A673 (cell line): ENCODE data around the gene SYT14. TPM values are rescaled to one million over a fixed set of nuclear protein-coding genes. Genes with fewer than 3 reads are reported as not detected.

Source experiments
- BruUV-seq: library from RNA; stranded (reverse); fragments of 400-500 nt; replicated peaks from 2 replicates; lab custom pipeline; 2021; lab: Mats Ljungman, UMichigan
- CTCF ChIA-PET: fragments of 300-600 bp; sonication (Branson Sonifier 250); formaldehyde crosslinking; loops from one replicate; lab custom pipeline; 2022; ENCODE audit warnings: antibody characterized with exemption; lab: Charles Lee
- POLR2A ChIA-PET: fragments of 300-600 bp; sonication (Branson Sonifier 250); formaldehyde crosslinking; loops from one replicate; lab custom pipeline; 2022; ENCODE audit warnings: antibody characterized with exemption; ENCODE audit not compliant: low non-redundant PET; lab: Charles Lee
- DNase-seq: peaks from one replicate; pipeline ENCODE4 v3.0.0-alpha.2; 2015; ENCODE audit warnings: low spot score
- H3K27ac ChIP-seq: fragments of 200-600 bp; sonication (generic); 2 replicates; pipeline ENCODE4 v1.5.1; 2016; ENCODE audit warnings: mixed run types, low read depth, mild to moderate bottlenecking, mixed read lengths, antibody characterized with exemption, low read length; ENCODE audit not compliant: poor library complexity, severe bottlenecking
- H3K27me3 ChIP-seq: fragments of 200-600 bp; sonication (generic); replicated peaks from 2 replicates; pipeline ENCODE4 v1.6.1; 2017; ENCODE audit warnings: mixed run types, low read depth, mild to moderate bottlenecking, mixed read lengths, antibody characterized with exemption, low read length; ENCODE audit not compliant: insufficient read depth, poor library complexity
- H3K36me3 ChIP-seq: fragments of 200-600 bp; sonication (generic); 2 replicates; pipeline ENCODE4 v1.6.1; 2016; ENCODE audit warnings: mixed run types, mild to moderate bottlenecking, mixed read lengths, antibody characterized with exemption, low read length; ENCODE audit not compliant: insufficient read depth, poor library complexity, severe bottlenecking
- H3K4me1 ChIP-seq: fragments of 200-600 bp; sonication (generic); 2 replicates; pipeline ENCODE4 v1.6.1; 2017; ENCODE audit warnings: mixed run types, mild to moderate bottlenecking, mixed read lengths, antibody characterized with exemption, low read length; ENCODE audit not compliant: insufficient read depth, poor library complexity, severe bottlenecking
- H3K4me3 ChIP-seq: fragments of 200-600 bp; sonication (generic); 2 replicates; pipeline ENCODE4 v1.5.1; 2016; ENCODE audit warnings: low read depth, mixed run types, mild to moderate bottlenecking, mixed read lengths, low read length; ENCODE audit not compliant: poor library complexity, severe bottlenecking
- H3K9me3 ChIP-seq: fragments of 200-600 bp; sonication (generic); 2 replicates; pipeline ENCODE4 v1.6.1; 2016; ENCODE audit warnings: mixed run types, low read depth, mild to moderate bottlenecking, mixed read lengths, antibody characterized with exemption, low read length; ENCODE audit not compliant: poor library complexity, severe bottlenecking
- EZH2 ChIP-seq: fragments of 200-600 bp; sonication (generic); IDR thresholded peaks from 2 replicates; pipeline ENCODE4 v1.6.1; 2017; ENCODE audit warnings: borderline replicate concordance, low read depth, mild to moderate bottlenecking, mixed read lengths, antibody characterized with exemption, low read length; ENCODE audit not compliant: poor library complexity, severe bottlenecking
- intact Hi-C: fragments of 100-400 bp; cut with micrococcal nuclease; formaldehyde crosslinking; loops from one replicate; pipeline ENCODE4 v1.10.0; 2022; ENCODE audit not compliant: unreplicated experiment
- total RNA-seq: library from RNA; stranded (reverse); gene quantifications from 2 replicates; pipeline ENCODE4 v1.2.3, GENCODE V29; 2021
- TF ChIP-seq, protein P1 (sequence below): fragments of 300-800, 200-600 bp; sonication (generic); conservative IDR thresholded peaks from 2 replicates; pipeline ENCODE4 v1.5.1; 2017; ENCODE audit warnings: low read depth, mild to moderate bottlenecking, antibody characterized with exemption, low read length, moderate library complexity, mixed read lengths

SYT14 gene
- total RNA-seq, 1 experiment from 2014 or later: 22.4 TPM

DNA sequence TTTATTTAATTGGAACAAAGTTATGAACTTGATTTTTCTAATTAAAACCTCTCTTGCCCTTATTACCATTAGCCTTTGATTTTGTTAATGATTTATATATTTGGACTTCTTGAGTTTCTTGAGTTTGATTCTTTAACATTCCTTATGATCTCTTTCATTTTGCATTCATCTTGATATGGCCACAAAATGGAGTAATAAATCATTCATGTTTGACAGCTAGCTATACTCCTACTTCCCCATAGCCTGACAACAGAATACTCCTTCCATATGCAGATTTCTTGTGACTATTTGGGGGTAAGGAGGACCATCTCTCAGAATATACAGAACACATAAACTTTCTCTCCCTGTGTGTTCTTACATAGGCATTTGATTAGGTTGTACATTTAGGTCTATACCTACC is 119.6 kb downstream of the SYT14 start:
- Histone ChIP-seq H3K27me3 (no peaks in the 10 kb centered on the region), H3K4me1 (peaks cover 21% of the 10 kb centered on the region), H3K36me3 (no peaks in the 10 kb centered on the region), H3K9me3 (no peaks in the 10 kb centered on the region), H3K27ac (no peak overlapping the region), H3K4me3 (no peak overlapping the region)
- ChIA-PET CTCF (no interaction called here), POLR2A (no interaction called here)
- intact Hi-C loops: no loop called here
- DNase-seq: no peak
- TF ChIP-seq EZH2: no peak
- TF ChIP-seq, protein P1, sequence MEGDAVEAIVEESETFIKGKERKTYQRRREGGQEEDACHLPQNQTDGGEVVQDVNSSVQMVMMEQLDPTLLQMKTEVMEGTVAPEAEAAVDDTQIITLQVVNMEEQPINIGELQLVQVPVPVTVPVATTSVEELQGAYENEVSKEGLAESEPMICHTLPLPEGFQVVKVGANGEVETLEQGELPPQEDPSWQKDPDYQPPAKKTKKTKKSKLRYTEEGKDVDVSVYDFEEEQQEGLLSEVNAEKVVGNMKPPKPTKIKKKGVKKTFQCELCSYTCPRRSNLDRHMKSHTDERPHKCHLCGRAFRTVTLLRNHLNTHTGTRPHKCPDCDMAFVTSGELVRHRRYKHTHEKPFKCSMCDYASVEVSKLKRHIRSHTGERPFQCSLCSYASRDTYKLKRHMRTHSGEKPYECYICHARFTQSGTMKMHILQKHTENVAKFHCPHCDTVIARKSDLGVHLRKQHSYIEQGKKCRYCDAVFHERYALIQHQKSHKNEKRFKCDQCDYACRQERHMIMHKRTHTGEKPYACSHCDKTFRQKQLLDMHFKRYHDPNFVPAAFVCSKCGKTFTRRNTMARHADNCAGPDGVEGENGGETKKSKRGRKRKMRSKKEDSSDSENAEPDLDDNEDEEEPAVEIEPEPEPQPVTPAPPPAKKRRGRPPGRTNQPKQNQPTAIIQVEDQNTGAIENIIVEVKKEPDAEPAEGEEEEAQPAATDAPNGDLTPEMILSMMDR: no peak
- no TSS peak for BruUV-seq

DNA sequence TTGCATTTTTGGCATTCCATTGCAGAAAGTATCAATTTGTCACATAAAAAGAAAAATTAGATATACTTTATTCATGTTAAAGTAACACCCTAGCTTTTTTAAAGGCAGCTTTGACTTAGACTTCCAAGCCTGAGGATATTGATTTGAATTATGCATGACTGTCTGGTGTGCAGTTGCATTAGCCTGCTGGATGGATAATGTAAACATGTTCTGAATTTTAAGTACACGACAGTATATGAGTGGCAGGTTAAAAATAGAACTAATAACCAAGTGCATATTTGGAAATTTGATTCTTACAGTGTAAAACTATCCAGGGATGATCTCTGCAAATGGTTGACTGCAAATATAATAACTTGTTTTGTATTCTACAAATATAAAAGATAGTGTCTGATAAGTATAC is 124.0 kb downstream of the SYT14 start:
- no peaks in the 10 kb centered on the region for H3K27me3 ChIP-seq
- DNase-seq: peak; percentile 61
- peaks cover 12% of the 10 kb centered on the region for H3K4me1 ChIP-seq
- no peaks in the 10 kb centered on the region for H3K9me3 ChIP-seq
- H3K4me3 ChIP-seq: no peak overlapping the region
- ChIA-PET CTCF (no interaction called here), POLR2A (interaction anchor here (0.6 kb wide), 2 partner anchors 11 to 47 kb away, joined by 4 to 6 read pairs; no protein-coding TSS in a partner anchor)
- no peaks in the 10 kb centered on the region for H3K36me3 ChIP-seq
- no peak overlapping the region for H3K27ac ChIP-seq
- intact Hi-C loops: no loop called here
- no TSS peak for BruUV-seq
- TF ChIP-seq EZH2: no peak
- TF ChIP-seq, protein P1: no peak

DNA sequence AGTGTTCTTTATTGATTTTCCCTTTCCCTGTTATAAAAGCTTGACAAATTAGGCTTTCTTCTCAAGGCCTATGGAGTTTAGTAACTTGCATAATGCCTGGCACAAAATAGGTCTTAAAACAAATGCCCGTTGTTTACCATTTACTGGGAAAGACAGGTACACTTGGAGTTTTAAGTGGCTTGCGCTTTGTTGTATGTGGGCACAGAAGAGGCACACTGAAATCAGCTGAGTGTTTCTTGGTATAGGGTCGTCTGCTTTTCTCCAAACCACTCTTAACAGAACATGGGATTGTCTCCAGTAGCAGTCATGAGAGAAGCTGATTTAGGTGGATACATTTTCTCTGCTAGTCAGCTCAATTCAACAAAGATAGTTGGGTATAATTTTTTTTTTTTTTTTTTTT is 132.5 kb downstream of the SYT14 start:
- H3K9me3 ChIP-seq: no peaks in the 10 kb centered on the region
- H3K27me3 ChIP-seq: no peaks in the 10 kb centered on the region
- no TSS peak for BruUV-seq
- no peak for DNase-seq
- peaks cover 12% of the 10 kb centered on the region for H3K4me1 ChIP-seq
- no peak overlapping the region for H3K27ac ChIP-seq
- POLR2A ChIA-PET: no interaction called here
- no peak for TF ChIP-seq EZH2
- TF ChIP-seq, protein P1: no peak
- CTCF ChIA-PET: interaction anchor here (0.6 kb wide), 2 partner anchors 13 to 1726 kb away, joined by 4 to 6 read pairs; no protein-coding TSS in a partner anchor
- intact Hi-C loops: no loop called here
- no peaks in the 10 kb centered on the region for H3K36me3 ChIP-seq
- H3K4me3 ChIP-seq: no peak overlapping the region
